ENCODE data around the gene ARMC2. TPM values are rescaled to one million over a fixed set of nuclear protein-coding genes. Genes with fewer than 3 reads are reported as not detected.

Gene ARMC2
- total RNA-seq, 1 donor from 2014 or later = 5.2 TPM

GRCh38 chr6:108987156-108987555 is 138.9 kb downstream of the ARMC2 start:
- H3K27ac Mint-ChIP-seq (ENCODE audit: unreplicated experiment) = no peak overlapping the region
- DNase-seq (ENCODE audit: low read depth) = no peak
- Histone ChIP-seq H3K36me3 (ENCODE audit: insufficient read depth, low read length) (peaks cover 21% of the 10 kb centered on the region), H3K27ac (ENCODE audit: low read depth, low read length) (no peak overlapping the region), H3K79me2 (ENCODE audit: insufficient read depth, low read length) (no peaks in the 10 kb centered on the region), H3K4me2 (ENCODE audit: low read length) (no peak overlapping the region), H3K4me3 (ENCODE audit: insufficient read depth, low read depth, low read length) (no peak overlapping the region), H2AFZ (ENCODE audit: low read depth, low read length) (no peak overlapping the region), H3K27me3 (ENCODE audit: insufficient read depth, low read length) (no peaks in the 10 kb centered on the region), H3K9ac (ENCODE audit: low read length) (no peak overlapping the region), H4K20me1 (ENCODE audit: insufficient read depth, low read length) (no peaks in the 10 kb centered on the region), H3K4me1 (ENCODE audit: insufficient read depth, low read length) (no peaks in the 10 kb centered on the region), H3K9me3 (ENCODE audit: insufficient read depth, low read depth, low read length) (no peaks in the 10 kb centered on the region)
- H3K9me3 Mint-ChIP-seq (ENCODE audit: unreplicated experiment) = no peaks in the 10 kb centered on the region
- H3K4me3 Mint-ChIP-seq (ENCODE audit: unreplicated experiment) = no peak overlapping the region
- no peak for FAIRE-seq
- H3K27me3 Mint-ChIP-seq (ENCODE audit: low read depth, unreplicated experiment) = no peaks in the 10 kb centered on the region
- no peak for TF ChIP-seq EZH2 (IDR thresholded peaks at IDR 0.05; ENCODE audit: insufficient read depth, low read length)
- no peak for TF ChIP-seq CTCF (IDR thresholded peaks at IDR 0.05; ENCODE audit: insufficient read depth, low read depth, low read length)
- H3K4me1 Mint-ChIP-seq (ENCODE audit: low read depth, unreplicated experiment) = no peaks in the 10 kb centered on the region
- peaks cover 21% of the 10 kb centered on the region for H3K36me3 Mint-ChIP-seq (ENCODE audit: low read depth, unreplicated experiment)

GRCh38 chr6:108988296-108988695 is 140.1 kb downstream of the ARMC2 start:
- Histone ChIP-seq H3K4me1 (ENCODE audit: insufficient read depth, low read length) (no peaks in the 10 kb centered on the region), H3K9me3 (ENCODE audit: insufficient read depth, low read depth, low read length) (no peaks in the 10 kb centered on the region), H3K9ac (ENCODE audit: low read length) (no peak overlapping the region), H3K27me3 (ENCODE audit: insufficient read depth, low read length) (no peaks in the 10 kb centered on the region), H4K20me1 (ENCODE audit: insufficient read depth, low read length) (no peaks in the 10 kb centered on the region), H3K27ac (ENCODE audit: low read depth, low read length) (no peak overlapping the region), H3K36me3 (ENCODE audit: insufficient read depth, low read length) (peaks cover 21% of the 10 kb centered on the region), H3K4me2 (ENCODE audit: low read length) (no peak overlapping the region), H3K79me2 (ENCODE audit: insufficient read depth, low read length) (no peaks in the 10 kb centered on the region), H3K4me3 (ENCODE audit: insufficient read depth, low read depth, low read length) (no peak overlapping the region), H2AFZ (ENCODE audit: low read depth, low read length) (no peak overlapping the region)
- DNase-seq (ENCODE audit: low read depth) (no peak), FAIRE-seq (no peak)
- H3K27ac Mint-ChIP-seq (ENCODE audit: unreplicated experiment) = no peak overlapping the region
- H3K4me3 Mint-ChIP-seq (ENCODE audit: unreplicated experiment) = no peak overlapping the region
- no peaks in the 10 kb centered on the region for H3K9me3 Mint-ChIP-seq (ENCODE audit: unreplicated experiment)
- TF ChIP-seq CTCF (IDR thresholded peaks at IDR 0.05; ENCODE audit: insufficient read depth, low read depth, low read length) (no peak), EZH2 (IDR thresholded peaks at IDR 0.05; ENCODE audit: insufficient read depth, low read length) (no peak)
- no peaks in the 10 kb centered on the region for H3K27me3 Mint-ChIP-seq (ENCODE audit: low read depth, unreplicated experiment)
- no peaks in the 10 kb centered on the region for H3K4me1 Mint-ChIP-seq (ENCODE audit: low read depth, unreplicated experiment)
- H3K36me3 Mint-ChIP-seq (ENCODE audit: low read depth, unreplicated experiment) = peaks cover 21% of the 10 kb centered on the region

GRCh38 chr6:108988765-108989164 is 140.5 kb downstream of the ARMC2 start:
- H3K79me2 ChIP-seq (ENCODE audit: insufficient read depth, low read length) = no peaks in the 10 kb centered on the region
- H4K20me1 ChIP-seq (ENCODE audit: insufficient read depth, low read length) = no peaks in the 10 kb centered on the region
- FAIRE-seq = no peak
- no peaks in the 10 kb centered on the region for H3K4me1 Mint-ChIP-seq (ENCODE audit: low read depth, unreplicated experiment)
- H3K27ac ChIP-seq (ENCODE audit: low read depth, low read length) = no peak overlapping the region
- no peak overlapping the region for H3K4me3 ChIP-seq (ENCODE audit: insufficient read depth, low read depth, low read length)
- H3K27me3 ChIP-seq (ENCODE audit: insufficient read depth, low read length) = no peaks in the 10 kb centered on the region
- H3K9ac ChIP-seq (ENCODE audit: low read length) = no peak overlapping the region
- H3K36me3 ChIP-seq (ENCODE audit: insufficient read depth, low read length) = peaks cover 22% of the 10 kb centered on the region
- H3K4me1 ChIP-seq (ENCODE audit: insufficient read depth, low read length) = no peaks in the 10 kb centered on the region
- H3K4me3 Mint-ChIP-seq (ENCODE audit: unreplicated experiment) = no peak overlapping the region
- H3K9me3 ChIP-seq (ENCODE audit: insufficient read depth, low read depth, low read length) = no peaks in the 10 kb centered on the region
- no peak overlapping the region for H2AFZ ChIP-seq (ENCODE audit: low read depth, low read length)
- TF ChIP-seq EZH2 (IDR thresholded peaks at IDR 0.05; ENCODE audit: insufficient read depth, low read length) (no peak), CTCF (IDR thresholded peaks at IDR 0.05; ENCODE audit: insufficient read depth, low read depth, low read length) (no peak)
- H3K4me2 ChIP-seq (ENCODE audit: low read length) = no peak overlapping the region
- no peaks in the 10 kb centered on the region for H3K9me3 Mint-ChIP-seq (ENCODE audit: unreplicated experiment)
- DNase-seq (ENCODE audit: low read depth) = no peak
- H3K27ac Mint-ChIP-seq (ENCODE audit: unreplicated experiment) = no peak overlapping the region
- no peaks in the 10 kb centered on the region for H3K27me3 Mint-ChIP-seq (ENCODE audit: low read depth, unreplicated experiment)
- H3K36me3 Mint-ChIP-seq (ENCODE audit: low read depth, unreplicated experiment) = peaks cover 21% of the 10 kb centered on the region
